Thymus (tissue), 11 donors: Measurements from ENCODE around the gene KCNK3. TPM values are rescaled to one million over a fixed set of nuclear protein-coding genes. Genes with fewer than 3 reads are reported as not detected.
"Not testable (repeated sequence)": the region's sequence is repeated elsewhere in the genome, so short reads cannot be mapped to it uniquely, and the experiment has no call there.

Experiments used
- DNase-seq, 9 donors: peaks; one replicate each; pipeline ENCODE4 v3.0.0-alpha.2; 2013; ENCODE audit warnings: low spot score in 9 of 9, low read depth in 6 of 9, missing footprints in 1 of 9
- H3K27ac ChIP-seq, 2 donors: one replicate each; pipeline ENCODE4 v1.5.1; 2013; ENCODE audit warnings: control low read depth in 1 of 2, low read depth in 1 of 2, low read length in 1 of 2, mild to moderate bottlenecking in 1 of 2, moderate library complexity in 1 of 2
- H3K27me3 ChIP-seq, 2 donors: one replicate each; pipeline ENCODE4 v1.5.1; 2013; ENCODE audit warnings: low read length in 1 of 2; ENCODE audit not compliant: control insufficient read depth in 2 of 2, insufficient read depth in 1 of 2
- H3K36me3 ChIP-seq, 2 donors: one replicate each; pipeline ENCODE4 v1.5.1; 2013; ENCODE audit warnings: low read length in 1 of 2, mild to moderate bottlenecking in 1 of 2, moderate library complexity in 1 of 2; ENCODE audit not compliant: control insufficient read depth in 2 of 2, insufficient read depth in 2 of 2
- H3K4me1 ChIP-seq, 2 donors: one replicate each; pipeline ENCODE4 v1.5.1; 2013; ENCODE audit warnings: low read length in 2 of 2; ENCODE audit not compliant: control insufficient read depth in 2 of 2, insufficient read depth in 2 of 2
- H3K4me3 ChIP-seq, 2 donors: one replicate each; pipeline ENCODE4 v1.5.1; 2013; ENCODE audit warnings: low read length in 2 of 2, control low read depth in 1 of 2, mild to moderate bottlenecking in 1 of 2
- H3K9me3 ChIP-seq, 2 donors: one replicate each; pipeline ENCODE4 v1.5.1; 2013; ENCODE audit warnings: low read length in 1 of 2, mild to moderate bottlenecking in 1 of 2; ENCODE audit not compliant: control insufficient read depth in 2 of 2, insufficient read depth in 1 of 2
- WGBS: extraction: QIAGEN DNeasy Blood & Tissue Kit; methylation state at CpG from one replicate; pipeline ENCODE4 v1.1.7; 2013; 5-methylcytosine and 5-hydroxymethylcytosine counted together
- polyA plus RNA-seq: library from polyadenylated mRNA; stranded (reverse); fragments of 200-250 nt; gene quantifications from one replicate; pipeline ENCODE4 v1.2.3, GENCODE V29; 2013
- total RNA-seq: library from RNA; stranded (reverse); fragments of 120-200 nt; gene quantifications from one replicate; pipeline ENCODE4 v1.2.4, GENCODE V29; 2013
- donor health status: healthy.

Gene KCNK3
- total and polyA plus RNA-seq, 2 donors: 0.05 to 0.71 TPM

- no peak for DNase-seq
- peaks cover 0 to 3% of the 10 kb centered on the region in 2 donors for H3K9me3 ChIP-seq
- WGBS: 87% methylated on average over 12 of the region's 12 CpGs
- H3K4me3 ChIP-seq: no peak overlapping the region
- H3K36me3 ChIP-seq: no peaks in the 10 kb centered on the region
- H3K27ac ChIP-seq: no peak overlapping the region
- peaks cover 0 to 43% of the 10 kb centered on the region in 2 donors for H3K27me3 ChIP-seq
- no peaks in the 10 kb centered on the region for H3K4me1 ChIP-seq
Observed at GRCh38 chr2:26650713-26651469, 41.6 kb upstream of the KCNK3 start.

DNA sequence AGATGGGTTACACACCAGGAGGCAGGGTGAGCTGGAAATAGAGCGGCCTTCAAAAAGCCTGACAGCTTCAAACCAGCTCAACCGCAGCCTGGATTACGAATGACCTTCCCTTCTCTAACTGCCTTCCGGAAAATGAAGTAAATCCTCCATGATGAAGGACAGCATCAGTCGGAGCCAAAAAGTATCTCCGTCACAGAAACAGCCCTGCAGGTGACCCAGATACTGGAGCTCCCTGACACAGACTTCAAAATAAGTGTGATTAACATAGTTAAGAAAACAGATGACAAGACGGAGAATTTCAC, 41.1 kb upstream of the KCNK3 start:
- H3K4me3 ChIP-seq: no peak overlapping the region
- H3K27ac ChIP-seq: no peak overlapping the region
- H3K4me1 ChIP-seq: no peaks in the 10 kb centered on the region
- peaks cover 0 to 40% of the 10 kb centered on the region in 2 donors for H3K27me3 ChIP-seq
- no peak for DNase-seq
- WGBS: 96% methylated on average over 7 of the region's 7 CpGs
- no peaks in the 10 kb centered on the region for H3K36me3 ChIP-seq
- H3K9me3 ChIP-seq: peaks cover 0 to 3% of the 10 kb centered on the region in 2 donors

GRCh38 chr2:26651799-26652198, 40.7 kb upstream of the KCNK3 start:
- WGBS: 90% methylated on average over 7 of the region's 7 CpGs
- H3K27me3 ChIP-seq: peaks cover 0 to 39% of the 10 kb centered on the region in 2 donors
- H3K4me3 ChIP-seq: no peak overlapping the region
- no peak for DNase-seq
- H3K9me3 ChIP-seq: peaks cover 0 to 3% of the 10 kb centered on the region in 2 donors
- no peak overlapping the region for H3K27ac ChIP-seq
- no peaks in the 10 kb centered on the region for H3K36me3 ChIP-seq
- H3K4me1 ChIP-seq: no peaks in the 10 kb centered on the region

DNA sequence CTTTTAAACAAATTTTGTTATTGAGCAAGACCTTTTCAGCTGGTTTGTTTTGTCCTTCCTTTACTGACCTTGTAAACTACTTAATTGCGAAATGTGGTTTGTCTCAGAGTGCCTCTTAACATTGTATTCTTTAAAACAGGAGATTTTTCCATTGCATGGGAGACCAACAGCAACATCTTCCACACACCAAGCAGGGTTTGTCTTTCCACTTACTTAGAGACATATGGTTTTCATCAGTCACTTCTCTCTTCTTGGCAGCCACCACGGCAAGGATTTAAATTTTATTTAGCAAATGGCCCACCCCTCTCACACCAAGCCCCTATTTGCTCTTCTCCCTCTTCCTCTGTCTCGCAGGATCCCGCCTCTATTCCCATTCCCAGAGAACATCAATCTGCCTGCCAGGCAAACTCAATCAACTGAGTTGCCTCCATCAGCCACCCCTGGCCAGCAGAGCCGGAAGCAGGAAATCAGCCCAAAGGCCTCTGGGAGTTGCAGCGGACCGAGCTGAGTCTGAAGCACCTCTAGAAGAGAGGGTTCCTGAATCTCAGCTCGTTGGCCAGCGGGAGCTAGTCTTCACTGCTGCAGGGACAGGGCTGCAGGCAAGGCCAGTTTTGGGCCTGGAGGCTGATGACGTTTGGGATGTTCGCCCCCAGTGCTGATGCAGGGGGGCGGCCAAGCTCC, 40.0 kb upstream of the KCNK3 start:
- Histone ChIP-seq H3K27ac (no peak overlapping the region), H3K27me3 (peaks cover 0 to 32% of the 10 kb centered on the region in 2 donors), H3K4me1 (no peaks in the 10 kb centered on the region), H3K36me3 (no peaks in the 10 kb centered on the region), H3K4me3 (no peak overlapping the region), H3K9me3 (peaks cover 0 to 3% of the 10 kb centered on the region in 2 donors)
- 82% methylated on average over 12 of the region's 12 CpGs for WGBS
- DNase-seq: no peak

DNA sequence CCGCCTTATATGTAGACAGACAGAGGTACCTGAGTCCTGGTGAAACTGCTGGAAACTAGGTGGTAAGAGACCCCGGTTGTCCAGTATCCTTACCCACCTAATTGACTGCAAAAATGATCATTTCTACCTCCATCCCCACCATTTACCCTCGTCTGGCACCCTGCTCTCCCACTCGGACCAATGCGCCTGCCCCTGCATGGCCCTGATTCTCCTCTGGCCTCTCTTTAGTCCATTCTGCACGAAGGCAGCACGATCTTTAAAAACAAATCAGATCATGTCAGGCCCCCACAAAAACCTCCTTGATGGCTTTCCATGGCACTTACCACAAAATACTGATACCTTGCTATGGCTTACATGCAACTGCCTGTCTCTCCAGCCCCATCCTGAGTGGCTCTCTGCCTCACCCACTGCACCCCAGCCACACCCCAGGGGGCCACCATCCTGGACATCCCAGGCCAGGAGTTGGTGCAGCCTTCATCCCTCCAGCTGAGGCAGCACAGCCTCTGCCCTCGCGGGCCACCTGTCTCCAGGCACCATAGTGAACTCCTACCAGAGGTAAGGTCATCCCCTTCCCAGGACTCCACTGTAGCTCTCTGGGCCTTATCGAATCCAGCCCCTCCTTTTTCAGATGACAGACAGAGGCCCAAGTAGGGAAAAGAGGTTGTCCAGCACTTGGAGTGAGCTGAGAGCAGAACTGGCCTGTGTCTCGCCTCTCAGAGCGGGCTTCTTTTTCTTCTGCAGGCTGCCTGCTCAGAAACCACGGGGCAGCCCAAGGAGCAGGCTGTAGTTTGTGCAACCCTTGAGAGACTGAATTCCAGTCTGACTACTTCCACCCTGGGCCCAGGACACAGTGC, 39.1 kb upstream of the KCNK3 start:
- DNase-seq: no peak
- 93% methylated on average over 13 of the region's 13 CpGs for WGBS
- H3K27me3 ChIP-seq: peaks cover 0 to 31% of the 10 kb centered on the region in 2 donors
- H3K4me1 ChIP-seq: no peaks in the 10 kb centered on the region
- H3K4me3 ChIP-seq: no peak overlapping the region
- no peak overlapping the region for H3K27ac ChIP-seq
- H3K9me3 ChIP-seq: peaks cover 0 to 3% of the 10 kb centered on the region in 2 donors
- no peaks in the 10 kb centered on the region for H3K36me3 ChIP-seq

- H3K4me3 ChIP-seq: no peak overlapping the region
- WGBS: 92% methylated on average over 3 of the region's 3 CpGs
- no peaks in the 10 kb centered on the region for H3K4me1 ChIP-seq
- peaks cover 0 to 27% of the 10 kb centered on the region in 2 donors for H3K27me3 ChIP-seq
- peaks cover 0 to 3% of the 10 kb centered on the region in 2 donors for H3K9me3 ChIP-seq
- H3K36me3 ChIP-seq: no peaks in the 10 kb centered on the region
- no peak for DNase-seq
- H3K27ac ChIP-seq: no peak overlapping the region
Observed at GRCh38 chr2:26654061-26654340, 38.5 kb upstream of the KCNK3 start.

- peaks cover 0 to 24% of the 10 kb centered on the region in 2 donors for H3K27me3 ChIP-seq
- H3K27ac ChIP-seq, H3K36me3 ChIP-seq, H3K4me1 ChIP-seq, H3K9me3 ChIP-seq, H3K4me3 ChIP-seq, DNase-seq: not testable (repeated sequence)
- 9% methylated on average over 1 of the region's 1 CpG for WGBS
Observed at GRCh38 chr2:26655120-26655519, 37.4 kb upstream of the KCNK3 start.

GRCh38 chr2:26655611-26656195, 36.8 kb upstream of the KCNK3 start:
- WGBS: 86% methylated on average over 9 of the region's 9 CpGs
- peaks cover 0 to 3% of the 10 kb centered on the region in 2 donors for H3K9me3 ChIP-seq
- no peak overlapping the region for H3K4me3 ChIP-seq
- H3K27me3 ChIP-seq: peaks cover 0 to 20% of the 10 kb centered on the region in 2 donors
- no peak for DNase-seq
- no peak overlapping the region for H3K27ac ChIP-seq
- H3K4me1 ChIP-seq: no peaks in the 10 kb centered on the region
- no peaks in the 10 kb centered on the region for H3K36me3 ChIP-seq

- no peak overlapping the region for H3K4me3 ChIP-seq
- no peak overlapping the region for H3K27ac ChIP-seq
- H3K36me3 ChIP-seq: no peaks in the 10 kb centered on the region
- H3K9me3 ChIP-seq: peaks cover 0 to 7% of the 10 kb centered on the region in 2 donors
- no peaks in the 10 kb centered on the region for H3K4me1 ChIP-seq
- H3K27me3 ChIP-seq: peaks cover 0 to 16% of the 10 kb centered on the region in 2 donors
- 95% methylated on average over 4 of the region's 4 CpGs for WGBS
- no peak for DNase-seq
Observed at GRCh38 chr2:26657265-26657664, 35.3 kb upstream of the KCNK3 start.
